H9 (cell line): Measurements from ENCODE around the gene CFAP77. TPM values are rescaled to one million over a fixed set of nuclear protein-coding genes. Genes with fewer than 3 reads are reported as not detected.

Experiments used
- DNase-seq: peaks from one replicate; pipeline ENCODE4 v3.0.0-alpha.2; 2017
- H2AFZ ChIP-seq: one replicate; pipeline ENCODE4 v1.6.1; 2013; ENCODE audit warnings: mild to moderate bottlenecking, low read length, control low read depth, moderate library complexity
- H2AK5ac ChIP-seq: 2 replicates; pipeline ENCODE4 v1.6.1; 2013; ENCODE audit warnings: low read length, control low read depth, mixed read lengths; ENCODE audit not compliant: insufficient read length
- H2BK120ac ChIP-seq: one replicate; pipeline ENCODE4 v1.6.1; 2013; ENCODE audit warnings: low read depth, mild to moderate bottlenecking, low read length, control low read depth, inconsistent platforms; ENCODE audit not compliant: poor library complexity, severe bottlenecking
- H2BK12ac ChIP-seq: 2 replicates; pipeline ENCODE4 v1.6.1; 2013; ENCODE audit warnings: low read length, control low read depth, mixed read lengths, low read depth; ENCODE audit not compliant: insufficient read length
- H2BK15ac ChIP-seq: 2 replicates; pipeline ENCODE4 v1.6.1; 2013; ENCODE audit warnings: low read depth, low read length, control low read depth
- H2BK20ac ChIP-seq: one replicate; pipeline ENCODE4 v1.6.1; 2013; ENCODE audit warnings: low read depth, mild to moderate bottlenecking, low read length, control low read depth, inconsistent platforms; ENCODE audit not compliant: poor library complexity, severe bottlenecking
- H2BK5ac ChIP-seq: 2 replicates; pipeline ENCODE4 v1.6.1; 2013; ENCODE audit warnings: low read length, control low read depth, mixed read lengths; ENCODE audit not compliant: insufficient read length
- H3K14ac ChIP-seq: 2 replicates; pipeline ENCODE4 v1.6.1; 2013; ENCODE audit warnings: low read length, control low read depth; ENCODE audit not compliant: insufficient read depth
- H3K18ac ChIP-seq: 2 replicates; pipeline ENCODE4 v1.6.1; 2013; ENCODE audit warnings: low read depth, mild to moderate bottlenecking, mixed read lengths, low read length, control low read depth; ENCODE audit not compliant: insufficient read length
- H3K23ac ChIP-seq: 2 replicates; pipeline ENCODE4 v1.6.1; 2013; ENCODE audit warnings: low read length, control low read depth, mixed read lengths, low read depth; ENCODE audit not compliant: insufficient read length
- H3K23me2 ChIP-seq: 2 replicates; pipeline ENCODE4 v1.6.1; 2013; ENCODE audit warnings: low read depth, mild to moderate bottlenecking, mixed read lengths, low read length, control low read depth; ENCODE audit not compliant: insufficient read length, poor library complexity, severe bottlenecking
- H3K27ac ChIP-seq: 2 replicates; pipeline ENCODE4 v1.5.1; 2013; ENCODE audit warnings: low read length, control low read depth, mixed read lengths, low read depth; ENCODE audit not compliant: insufficient read length
- H3K27me3 ChIP-seq: 2 replicates; pipeline ENCODE4 v1.6.1; 2013; ENCODE audit warnings: low read length, control low read depth, inconsistent platforms; ENCODE audit not compliant: insufficient read depth
- H3K4ac ChIP-seq: 2 replicates; pipeline ENCODE4 v1.6.1; 2013; ENCODE audit warnings: low read depth, mild to moderate bottlenecking, control low read depth, inconsistent platforms, low read length, moderate library complexity
- H3K4me1 ChIP-seq: 2 replicates; pipeline ENCODE4 v1.6.1; 2013; ENCODE audit warnings: low read length, control low read depth, inconsistent platforms; ENCODE audit not compliant: insufficient read depth
- H3K4me2 ChIP-seq: 2 replicates; pipeline ENCODE4 v1.6.1; 2013; ENCODE audit warnings: low read length, control low read depth, mixed read lengths; ENCODE audit not compliant: insufficient read length, insufficient read depth
- H3K56ac ChIP-seq: 2 replicates; pipeline ENCODE4 v1.6.1; 2013; ENCODE audit warnings: low read depth, mild to moderate bottlenecking, mixed read lengths, low read length, control low read depth; ENCODE audit not compliant: insufficient read length
- H3K79me1 ChIP-seq: 2 replicates; pipeline ENCODE4 v1.6.1; 2013; ENCODE audit warnings: low read depth, mild to moderate bottlenecking, moderate library complexity, low read length, control low read depth, inconsistent platforms; ENCODE audit not compliant: insufficient read depth, poor library complexity, severe bottlenecking
- H3K79me2 ChIP-seq: 2 replicates; pipeline ENCODE4 v1.6.1; 2013; ENCODE audit warnings: low read length, control low read depth, inconsistent platforms; ENCODE audit not compliant: insufficient read depth
- H3K9ac ChIP-seq: 2 replicates; pipeline ENCODE4 v1.6.1; 2013; ENCODE audit warnings: low read length, control low read depth, mixed read lengths; ENCODE audit not compliant: insufficient read length; ENCODE audit errors: extremely low read depth
- H3K9me3 ChIP-seq: one replicate; pipeline ENCODE4 v1.6.1; 2013; ENCODE audit warnings: low read depth, low read length, inconsistent platforms; ENCODE audit not compliant: control insufficient read depth
- H3T11ph ChIP-seq: one replicate; pipeline ENCODE4 v1.6.1; 2013; ENCODE audit warnings: mild to moderate bottlenecking, low read length, control low read depth, inconsistent platforms
- H4K20me1 ChIP-seq: one replicate; pipeline ENCODE4 v1.6.1; 2013; ENCODE audit not compliant: control insufficient read depth, insufficient read length, insufficient read depth
- H4K5ac ChIP-seq: 2 replicates; pipeline ENCODE4 v1.6.1; 2013; ENCODE audit warnings: low read depth, mild to moderate bottlenecking, mixed read lengths, low read length, control low read depth; ENCODE audit not compliant: insufficient read length
- H4K8ac ChIP-seq: replicated peaks from 2 replicates; pipeline ENCODE4 v1.6.1; 2013; ENCODE audit warnings: low read length, control low read depth, mixed read lengths, low read depth; ENCODE audit not compliant: insufficient read length
- H4K91ac ChIP-seq: 2 replicates; pipeline ENCODE4 v1.6.1; 2013; ENCODE audit warnings: low read depth, mild to moderate bottlenecking, moderate library complexity, mixed read lengths, low read length, control low read depth; ENCODE audit not compliant: insufficient read length
- H3K27ac Mint-ChIP-seq, 3 experiments: 2 replicates in 2 of 3; 3 replicates in 1 of 3; pipeline ENCODE4 v1.8.0; 2020 to 2021; ENCODE audit warnings: mixed read lengths in 3 of 3, mild to moderate bottlenecking in 1 of 3, moderate library complexity in 1 of 3
- H3K27me3 Mint-ChIP-seq: 2 replicates; pipeline ENCODE4 v1.8.0; 2021; ENCODE audit warnings: low read depth, mild to moderate bottlenecking, moderate library complexity, mixed read lengths
- H3K36me3 Mint-ChIP-seq, 3 experiments: 2 replicates in 2 of 3; 3 replicates in 1 of 3; pipeline ENCODE4 v1.8.0; 2020 to 2021; ENCODE audit warnings: low read depth in 3 of 3, mixed read lengths in 3 of 3; ENCODE audit not compliant: insufficient read depth in 1 of 3
- H3K4me1 Mint-ChIP-seq, 2 experiments: 2 replicates each; pipeline ENCODE4 v1.8.0; 2020; ENCODE audit warnings: mixed read lengths in 2 of 2
- H3K4me3 Mint-ChIP-seq, 2 experiments: 2 replicates in 1 of 2; 3 replicates in 1 of 2; pipeline ENCODE4 v1.8.0; 2020 to 2021; ENCODE audit warnings: mild to moderate bottlenecking in 2 of 2, mixed read lengths in 2 of 2, moderate library complexity in 1 of 2
- H3K9me3 Mint-ChIP-seq, 2 experiments: 2 replicates in 1 of 2; 3 replicates in 1 of 2; pipeline ENCODE4 v1.8.0; 2020; ENCODE audit warnings: mild to moderate bottlenecking in 2 of 2, mixed read lengths in 2 of 2, moderate library complexity in 1 of 2
- CTCF ChIP-seq: fragments of 200-600 bp; sonication (generic); conservative IDR thresholded peaks from 3 replicates; pipeline ENCODE4 v1.8.0; 2021; ENCODE audit warnings: antibody characterized with exemption, mild to moderate bottlenecking
- WGBS: extraction: QIAGEN DNeasy Blood & Tissue Kit; methylation state at CpG from one replicate; pipeline ENCODE4 v1.1.7; 2013; ENCODE audit warnings: missing lambda C conversion rate, low lambda C conversion rate, mixed read lengths; ENCODE audit not compliant: insufficient read length; ENCODE audit errors: extremely low coverage; 5-methylcytosine and 5-hydroxymethylcytosine counted together
- total RNA-seq: library from RNA; stranded (reverse); gene quantifications from 2 replicates; pipeline ENCODE4 v1.2.1, GENCODE V29; 2021

Gene CFAP77
- total RNA-seq, 1 experiment from 2014 or later = 0.72 TPM

- Mint-ChIP-seq H3K27ac (peak overlapping the region; percentile 27 to 62 (median 29); a peak in 5 of 7 replicates), H3K9me3 (no peaks in the 10 kb centered on the region; a peak in 1 of 5 replicates), H3K27me3 (no peaks in the 10 kb centered on the region), H3K4me1 (peaks cover 8 to 10% of the 10 kb centered on the region in 2 experiments), H3K4me3 (no peak overlapping the region), H3K36me3 (peaks cover 36 to 65% (median 56%) of the 10 kb centered on the region in 3 experiments; a peak in 6 of 7 replicates)
- no peak for DNase-seq
- H4K8ac ChIP-seq = no peak overlapping the region
- no peak overlapping the region for H2BK12ac ChIP-seq
- no peak overlapping the region for H2BK120ac ChIP-seq
- no peak overlapping the region for H3K9ac ChIP-seq
- no peak overlapping the region for H4K91ac ChIP-seq
- no peaks in the 10 kb centered on the region for H4K20me1 ChIP-seq
- peaks cover 6% of the 10 kb centered on the region for H3K79me1 ChIP-seq
- H3K56ac ChIP-seq = no peak overlapping the region
- no peak overlapping the region for H3K4me2 ChIP-seq
- no peak overlapping the region for H2BK5ac ChIP-seq
- no peaks in the 10 kb centered on the region for H3K23me2 ChIP-seq
- no peak overlapping the region for H2BK15ac ChIP-seq
- no peak overlapping the region for H3T11ph ChIP-seq
- H3K14ac ChIP-seq = no peak overlapping the region
- H2BK20ac ChIP-seq = no peak overlapping the region
- H3K18ac ChIP-seq = no peak overlapping the region
- H3K27ac ChIP-seq = no peak overlapping the region
- peaks cover 9% of the 10 kb centered on the region; the same call in 1 of the 2 replicates for H3K79me2 ChIP-seq
- TF ChIP-seq CTCF = no peak
- H2AFZ ChIP-seq = no peak overlapping the region
- H3K4me1 ChIP-seq = peaks cover 3% of the 10 kb centered on the region; the same call in 1 of the 2 replicates
- H3K9me3 ChIP-seq = no peaks in the 10 kb centered on the region
- H3K4ac ChIP-seq = no peak overlapping the region
- no peak overlapping the region for H3K23ac ChIP-seq
- H4K5ac ChIP-seq = no peak overlapping the region
- no peak overlapping the region for H2AK5ac ChIP-seq
- no peaks in the 10 kb centered on the region for H3K27me3 ChIP-seq
- no CpG with 5 or more reads among the region's 4 CpGs for WGBS
Observed at GRCh38 chr9:132401824-132402223, 8.2 kb upstream of the CFAP77 start.
